GM18858 (cell line): ENCODE measurements around the gene GPR4.

Experiments used
- ATAC-seq: cut with Tn5 transposase; IDR thresholded peaks from one replicate; pipeline ENCODE4 v1.9.1; 2021; ENCODE audit not compliant: unreplicated experiment

The GPR4 gene

GRCh38 chr19:45556835-45557234, 45.2 kb downstream of the GPR4 start:
- no peak for ATAC-seq

- no peak for ATAC-seq
Measured at GRCh38 chr19:45554481-45554880, 47.5 kb downstream of the GPR4 start.

- ATAC-seq: no peak
Measured at GRCh38 chr19:45553464-45553863, 48.5 kb downstream of the GPR4 start.

- ATAC-seq: no peak
Measured at GRCh38 chr19:45547965-45548609, 53.9 kb downstream of the GPR4 start.

GRCh38 chr19:45547211-45547770, 54.7 kb downstream of the GPR4 start:
- ATAC-seq: no peak

GRCh38 chr19:45542234-45542668, 59.8 kb downstream of the GPR4 start:
- ATAC-seq: no peak
